ENCODE measurements around the gene PLEKHJ1. TPM values are rescaled to one million over a fixed set of nuclear protein-coding genes. Genes with fewer than 3 reads are reported as not detected.
A peak's percentile ranks its signal among the peaks of the same experiment; 100 is the strongest.

PLEKHJ1 gene
- total RNA-seq, 2 donors from 2014 or later: 67.4 to 92.7 TPM

- no peaks in the 10 kb centered on the region for H3K27me3 Mint-ChIP-seq (ENCODE audit: low read depth)
- ATAC-seq (replicated peaks in 1 of 2) (no peak), DNase-seq (no peak)
- H3K27ac Mint-ChIP-seq: peak overlapping the region; percentile 41
- no peak overlapping the region for H3K4me3 Mint-ChIP-seq
- H3K9me3 Mint-ChIP-seq: no peaks in the 10 kb centered on the region
- H3K4me1 Mint-ChIP-seq (ENCODE audit: low read depth): peaks cover 44% of the 10 kb centered on the region
- H3K36me3 Mint-ChIP-seq (ENCODE audit: insufficient read depth in 2 of 2): peaks cover 8 to 17% of the 10 kb centered on the region in 2 donors
These were observed 6.7 kb upstream of the PLEKHJ1 start for GRCh38 chr19:2242816-2243215.

- peaks cover 10 to 18% of the 10 kb centered on the region in 2 donors for H3K36me3 Mint-ChIP-seq (ENCODE audit: insufficient read depth in 2 of 2)
- peak overlapping the region; percentile 41 for H3K27ac Mint-ChIP-seq
- H3K9me3 Mint-ChIP-seq: no peaks in the 10 kb centered on the region
- H3K4me3 Mint-ChIP-seq: peak overlapping the region in 1 of 2 donors; percentile 32
- no peaks in the 10 kb centered on the region for H3K27me3 Mint-ChIP-seq (ENCODE audit: low read depth)
- peaks cover 49% of the 10 kb centered on the region for H3K4me1 Mint-ChIP-seq (ENCODE audit: low read depth)
- DNase-seq (no peak), ATAC-seq (replicated peaks in 1 of 2) (no peak)
These were observed 6.0 kb upstream of the PLEKHJ1 start for GRCh38 chr19:2242092-2242537.

- no peak for ATAC-seq (replicated peaks in 1 of 2)
These were observed 5.0 kb upstream of the PLEKHJ1 start for GRCh38 chr19:2240881-2241760.

GRCh38 chr19:2239771-2240770 lies 3.9 kb upstream of the PLEKHJ1 start:
- Mint-ChIP-seq H3K36me3 (ENCODE audit: insufficient read depth in 2 of 2) (peaks cover 15 to 20% of the 10 kb centered on the region in 2 donors), H3K9me3 (no peaks in the 10 kb centered on the region), H3K27ac (peak overlapping the region; percentile 89), H3K27me3 (ENCODE audit: low read depth) (no peaks in the 10 kb centered on the region), H3K4me3 (peak overlapping the region; percentile 94 to 95), H3K4me1 (ENCODE audit: low read depth) (peaks cover 53% of the 10 kb centered on the region)
- DNase-seq (no peak), ATAC-seq (replicated peaks in 1 of 2) (no peak)

More at GRCh38 chr19:2240881-2241760, 5.0 kb upstream of the PLEKHJ1 start:
- Mint-ChIP-seq H3K27me3 (ENCODE audit: low read depth) (no peaks in the 10 kb centered on the region), H3K4me3 (peak overlapping the region; percentile 94 to 95), H3K4me1 (ENCODE audit: low read depth) (peaks cover 49% of the 10 kb centered on the region), H3K27ac (peak overlapping the region; percentile 89), H3K9me3 (no peaks in the 10 kb centered on the region), H3K36me3 (ENCODE audit: insufficient read depth in 2 of 2) (peaks cover 14 to 20% of the 10 kb centered on the region in 2 donors)
- no peak for DNase-seq

- Mint-ChIP-seq H3K4me3 (peak overlapping the region; percentile 94 to 95), H3K27me3 (ENCODE audit: low read depth) (no peaks in the 10 kb centered on the region), H3K36me3 (ENCODE audit: insufficient read depth in 2 of 2) (peaks cover 14 to 20% of the 10 kb centered on the region in 2 donors), H3K27ac (peak overlapping the region; percentile 93), H3K9me3 (no peaks in the 10 kb centered on the region), H3K4me1 (ENCODE audit: low read depth) (peaks cover 62% of the 10 kb centered on the region)
- DNase-seq: no peak
- no peak for ATAC-seq (replicated peaks in 1 of 2)
These were observed 3.0 kb upstream of the PLEKHJ1 start for GRCh38 chr19:2239173-2239572.

GRCh38 chr19:2237869-2238153 lies 1.7 kb upstream of the PLEKHJ1 start:
- H3K27me3 Mint-ChIP-seq (ENCODE audit: low read depth): no peaks in the 10 kb centered on the region
- peaks cover 16 to 20% of the 10 kb centered on the region in 2 donors for H3K36me3 Mint-ChIP-seq (ENCODE audit: insufficient read depth in 2 of 2)
- ATAC-seq (replicated peaks in 1 of 2) (no peak), DNase-seq (no peak)
- H3K27ac Mint-ChIP-seq: peak overlapping the region; percentile 93
- H3K4me1 Mint-ChIP-seq (ENCODE audit: low read depth): peaks cover 66% of the 10 kb centered on the region
- peak overlapping the region; percentile 94 to 95 for H3K4me3 Mint-ChIP-seq
- no peaks in the 10 kb centered on the region for H3K9me3 Mint-ChIP-seq

GRCh38 chr19:2237051-2237868 lies 1.1 kb upstream of the PLEKHJ1 start:
- Mint-ChIP-seq H3K9me3 (no peaks in the 10 kb centered on the region), H3K4me3 (peak overlapping the region; percentile 94 to 95), H3K4me1 (ENCODE audit: low read depth) (peaks cover 62% of the 10 kb centered on the region), H3K27ac (peak overlapping the region; percentile 93), H3K36me3 (ENCODE audit: insufficient read depth in 2 of 2) (peaks cover 16 to 20% of the 10 kb centered on the region in 2 donors), H3K27me3 (ENCODE audit: low read depth) (no peaks in the 10 kb centered on the region)
- no peak for DNase-seq
- no peak for ATAC-seq (replicated peaks in 1 of 2)

- ATAC-seq (replicated peaks in 1 of 2) (no peak), DNase-seq (no peak)
- peak overlapping the region; percentile 94 to 95 for H3K4me3 Mint-ChIP-seq
- H3K27ac Mint-ChIP-seq: no peak overlapping the region
- no peaks in the 10 kb centered on the region for H3K27me3 Mint-ChIP-seq (ENCODE audit: low read depth)
- no peaks in the 10 kb centered on the region for H3K9me3 Mint-ChIP-seq
- H3K36me3 Mint-ChIP-seq (ENCODE audit: insufficient read depth in 2 of 2): peaks cover 16% of the 10 kb centered on the region in 2 donors
- peaks cover 52% of the 10 kb centered on the region for H3K4me1 Mint-ChIP-seq (ENCODE audit: low read depth)
These were observed 140 bp downstream of the PLEKHJ1 start for GRCh38 chr19:2236064-2236313.

- DNase-seq (peak; percentile 41 to 45), ATAC-seq (replicated peaks in 1 of 2) (peak; percentile 20)
- H3K9me3 Mint-ChIP-seq: no peaks in the 10 kb centered on the region
- peak overlapping the region; percentile 69 for H3K27ac Mint-ChIP-seq
- peak overlapping the region; percentile 94 to 95 for H3K4me3 Mint-ChIP-seq
- H3K36me3 Mint-ChIP-seq (ENCODE audit: insufficient read depth in 2 of 2): peaks cover 14 to 16% of the 10 kb centered on the region in 2 donors
- H3K27me3 Mint-ChIP-seq (ENCODE audit: low read depth): no peaks in the 10 kb centered on the region
- peaks cover 47% of the 10 kb centered on the region for H3K4me1 Mint-ChIP-seq (ENCODE audit: low read depth)
These were observed 607 bp downstream of the PLEKHJ1 start for GRCh38 chr19:2235381-2236063.

GRCh38 chr19:2234996-2235380 lies 1.1 kb downstream of the PLEKHJ1 start:
- H3K9me3 Mint-ChIP-seq: no peaks in the 10 kb centered on the region
- peak overlapping the region; percentile 69 for H3K27ac Mint-ChIP-seq
- peaks cover 11 to 16% of the 10 kb centered on the region in 2 donors for H3K36me3 Mint-ChIP-seq (ENCODE audit: insufficient read depth in 2 of 2)
- H3K4me3 Mint-ChIP-seq: peak overlapping the region; percentile 94 to 95
- ATAC-seq (replicated peaks in 1 of 2): no peak
- no peaks in the 10 kb centered on the region for H3K27me3 Mint-ChIP-seq (ENCODE audit: low read depth)
- peaks cover 43% of the 10 kb centered on the region for H3K4me1 Mint-ChIP-seq (ENCODE audit: low read depth)
- DNase-seq: no peak

- Mint-ChIP-seq H3K27ac (no peak overlapping the region), H3K4me3 (peak overlapping the region in 1 of 2 donors; percentile 95), H3K27me3 (ENCODE audit: low read depth) (no peaks in the 10 kb centered on the region), H3K36me3 (ENCODE audit: insufficient read depth in 2 of 2) (peaks cover 8 to 16% of the 10 kb centered on the region in 2 donors), H3K9me3 (no peaks in the 10 kb centered on the region), H3K4me1 (ENCODE audit: low read depth) (peaks cover 31% of the 10 kb centered on the region)
- DNase-seq (no peak), ATAC-seq (replicated peaks in 1 of 2) (no peak)
These were observed 2.4 kb downstream of the PLEKHJ1 start for GRCh38 chr19:2233601-2234280.

Data from activated T-cell treated with anti-CD3 and anti-CD28 coated beads, Interleukin-2, amount 50 U/mL, for 72 hours (primary cell).